HG02938 (cell line): Measurements from ENCODE around the gene UGT1A6.

ENCODE experiments used
- ATAC-seq: cut with Tn5 transposase; IDR thresholded peaks from one replicate; pipeline ENCODE4 v1.9.1; 2021; ENCODE audit warnings: mild to moderate bottlenecking, moderate library complexity; ENCODE audit not compliant: unreplicated experiment

Gene UGT1A6

GRCh38 chr2:233761040-233761769 lies 68.5 kb downstream of the UGT1A6 start:
- no peak for ATAC-seq

- ATAC-seq = no peak
Measured at GRCh38 chr2:233764264-233764663, 71.6 kb downstream of the UGT1A6 start.

GRCh38 chr2:233764761-233765160 lies 72.1 kb downstream of the UGT1A6 start:
- no peak for ATAC-seq

- no peak for ATAC-seq
Measured at GRCh38 chr2:233766416-233766815, 73.7 kb downstream of the UGT1A6 start.

- no peak for ATAC-seq
Measured at GRCh38 chr2:233768076-233768475, 75.4 kb downstream of the UGT1A6 start.

GRCh38 chr2:233769260-233769659 lies 76.6 kb downstream of the UGT1A6 start:
- ATAC-seq = no peak

- ATAC-seq = no peak
Measured at GRCh38 chr2:233772153-233772552, 79.5 kb downstream of the UGT1A6 start.

- no peak for ATAC-seq
Measured at GRCh38 chr2:233772583-233772982, 79.9 kb downstream of the UGT1A6 start.

GRCh38 chr2:233773854-233774253 lies 81.2 kb downstream of the UGT1A6 start:
- ATAC-seq = no peak

- ATAC-seq = no peak
Measured at GRCh38 chr2:233775414-233775813, 82.7 kb downstream of the UGT1A6 start.

GRCh38 chr2:233778030-233778429 lies 85.3 kb downstream of the UGT1A6 start, which contains the start of gene MROH2A:
TSS of gene MROH2A (plus strand) at chr2:233778330. CDS start at chr2:233779359, 1,029 bp downstream.
- no peak for ATAC-seq

GRCh38 chr2:233779722-233780121 lies 87.0 kb downstream of the UGT1A6 start:
- no peak for ATAC-seq

GRCh38 chr2:233780771-233781170 lies 88.1 kb downstream of the UGT1A6 start:
- no peak for ATAC-seq

- ATAC-seq = no peak
Measured at GRCh38 chr2:233789554-233789953, 96.9 kb downstream of the UGT1A6 start.

GRCh38 chr2:233791151-233791882 lies 98.6 kb downstream of the UGT1A6 start:
- ATAC-seq = no peak

GRCh38 chr2:233791883-233792329 lies 99.2 kb downstream of the UGT1A6 start:
- ATAC-seq = no peak

GRCh38 chr2:233792720-233793119 lies 100.0 kb downstream of the UGT1A6 start:
- no peak for ATAC-seq

GRCh38 chr2:233793465-233794127 lies 100.9 kb downstream of the UGT1A6 start:
- no peak for ATAC-seq

GRCh38 chr2:233794128-233794658 lies 101.5 kb downstream of the UGT1A6 start:
- ATAC-seq = no peak

- no peak for ATAC-seq
Measured at GRCh38 chr2:233795735-233796171, 103.1 kb downstream of the UGT1A6 start.

- no peak for ATAC-seq
Measured at GRCh38 chr2:233796254-233796653, 103.6 kb downstream of the UGT1A6 start.
